Heart left ventricle (tissue), 16 donors: ENCODE measurements around the gene MYOZ3. TPM values are rescaled to one million over a fixed set of nuclear protein-coding genes. Genes with fewer than 3 reads are reported as not detected.
A peak's percentile ranks its signal among the peaks of the same experiment; 100 is the strongest.

Source experiments
- ATAC-seq, 4 donors: fragments of 200-7000 bp; cut with Tn5 transposase; one replicate each; pipeline ENCODE4 v1.9.1; 2020 to 2022; ENCODE audit warnings: moderate library complexity in 4 of 4, mild to moderate bottlenecking in 3 of 4, moderate number of reproducible peaks in 1 of 4
- DNase-seq, 5 donors: peaks; one replicate each; pipeline ENCODE4 v3.0.0-alpha.2; 2020
- H3K27ac ChIP-seq, 12 donors: fragments of 200-600 bp; sonication (generic) in 4 of 12; one replicate each; pipeline versions ENCODE4 v1.5.0 to v1.8.0; 2016 to 2022; ENCODE audit warnings: mild to moderate bottlenecking in 2 of 12
- H3K27me3 ChIP-seq, 9 donors: fragments of 200-600 bp; sonication (generic) in 2 of 9; one replicate each; pipeline versions ENCODE4 v1.5.1 to v1.8.0; 2016 to 2022; ENCODE audit warnings: mild to moderate bottlenecking in 3 of 9
- H3K36me3 ChIP-seq, 9 donors: fragments of 200-600 bp; sonication (generic) in 2 of 9; one replicate each; pipeline versions ENCODE4 v1.5.0 to v1.8.0; 2018 to 2022; ENCODE audit warnings: mild to moderate bottlenecking in 2 of 9
- H3K4me1 ChIP-seq, 12 donors: fragments of 200-600 bp; sonication (generic) in 4 of 12; one replicate each; pipeline versions ENCODE4 v1.5.0 to v1.8.0; 2016 to 2022; ENCODE audit warnings: mild to moderate bottlenecking in 3 of 12
- H3K4me3 ChIP-seq, 12 donors: fragments of 200-600 bp; sonication (generic) in 4 of 12; one replicate each; pipeline versions ENCODE4 v1.5.0 to v1.8.0; 2017 to 2022; ENCODE audit warnings: mild to moderate bottlenecking in 9 of 12, moderate library complexity in 4 of 12
- H3K9me3 ChIP-seq, 12 donors: fragments of 200-600 bp; sonication (generic) in 4 of 12; one replicate each; pipeline versions ENCODE4 v1.5.0 to v1.8.0; 2016 to 2022; ENCODE audit warnings: mild to moderate bottlenecking in 1 of 12
- CTCF ChIP-seq, 12 donors: fragments of 200-600 bp; sonication (generic) in 4 of 12; IDR thresholded peaks; one replicate each; pipeline versions ENCODE4 v1.5.0 to v1.8.0; 2018 to 2022; ENCODE audit warnings: antibody characterized with exemption in 12 of 12, mild to moderate bottlenecking in 5 of 12
- POLR2A ChIP-seq, 2 donors: fragments of 450-650 bp; IDR thresholded peaks; one replicate each; pipeline ENCODE4 v1.6.1; 2017; ENCODE audit warnings: antibody characterized with exemption in 2 of 2, mild to moderate bottlenecking in 2 of 2, moderate library complexity in 2 of 2
- WGBS, 4 donors: extraction: QIAGEN DNeasy Blood & Tissue Kit in 2 of 4; methylation state at CpG; one replicate each; pipeline versions ENCODE4 v1.1.5 to v1.1.7; 2013 to 2018; 5-methylcytosine and 5-hydroxymethylcytosine counted together
- intact Hi-C, 10 donors: fragments of 100-400 bp; cut with DNase I; formaldehyde crosslinking; loops; one replicate each; pipeline versions ENCODE4 v1.11.1 to v1.14.2; 2022
- polyA plus RNA-seq, 2 donors: library from polyadenylated mRNA; stranded (reverse); fragments of 200-250 nt; gene quantifications; one replicate each; pipeline ENCODE4 v1.2.3, GENCODE V29; 2013
- total RNA-seq, 9 donors: library from RNA; depleted of rRNA in 2 of 9; stranded (reverse); fragments of >200 nt in 2 of 9; fragmentation: NEBNext Ultra II Directional in 3 of 9; extraction: Animal tissue kit (Norgen Biotek cat#: 25700) in 3 of 9; gene quantifications; one replicate each; pipeline versions ENCODE4 v1.1.0 to v1.2.4, GENCODE V29; 2016 to 2023
- donor health status: ischemic (EF 13 %, LVEDD 7.1; RV severe dilation, severe dysfunction).
- donor health status: healthy with polysubstance abuse.
- donor health status: DM: no; HTN: yes; CAD: no.
- donor health status: DM: no; HTN: no; CAD: no.
- donor health status: ischemic (EF 25% LVEDD 6.9; RV normal size, moderate dysfunction).
- donor health status: ischemic (EF 25% LVEDD 5.7; RV mildly dilated, moderate dysfunction).
- donor health status: healthy.
- donor health status: DM: yes; HTN: yes; CAD: no.
- donor health status: ischemic (EF 35%, LVEDD 5.7; RV mildly dilated, moderate dysfunction).
- donor health status: nonischemic (EF 11% LVEDD 7.7; RV severe dilation, severe dysfunction).
- donor health status: DM: yes; HTN: yes; CAD: no.
- donor health status: PGD.
- donor health status: ischemic (EF 29% LVEDD 5.4; RV normal size, mild dysfunction).
- donor health status: nonischemic (EF 23%, LVEDD 6.1; RV moderate dilation, normal function).

Gene MYOZ3
- total and polyA plus RNA-seq, 11 donors: 1.2 to 10.2 (median 4.6) TPM

GRCh38 chr5:150640311-150641005 lies 20.6 kb upstream of the MYOZ3 start, which contains the start of gene SYNPO:
SYNPO (plus strand) TSS chr5:150640660; CDS start chr5:150648276, 7,616 bp downstream.
- DNase-seq (peak; percentile 75 to 88 (median 79)), ATAC-seq (peak; percentile 20 to 73 (median 62))
- Histone ChIP-seq H3K36me3 (peaks cover 0 to 10% (median 0%) of the 10 kb centered on the region in 9 donors), H3K4me3 (peak within 1 kb of the TSS; percentile 10 to 70 (median 51)), H3K27ac (peak within 1 kb of the TSS; percentile 75 to 100 (median 96)), H3K9me3 (no peaks in the 10 kb centered on the region), H3K4me1 (peaks cover 47 to 100% (median 90%) of the 10 kb centered on the region in 12 donors), H3K27me3 (no peaks in the 10 kb centered on the region)
- 10 to 21% (median 13%) methylated on average over 10 to 14 of the region's 14 CpGs for WGBS, 4 donors
- TF ChIP-seq CTCF (IDR thresholded peaks at IDR 0.05): peak in 5 of 12 donors; percentile 9 to 33 (median 13)
- no peak for TF ChIP-seq POLR2A (IDR thresholded peaks at IDR 0.05)
- intact Hi-C loops: loop anchor here in 2 of 10 donors (2.0 to 5.0 kb wide), 2 partner anchors 14 to 38 kb away; no protein-coding TSS in a partner anchor

GRCh38 chr5:150641006-150641570 lies 20.0 kb upstream of the MYOZ3 start:
- Histone ChIP-seq H3K4me3 (peak overlapping the region; percentile 10 to 70 (median 51)), H3K4me1 (peaks cover 43 to 100% (median 91%) of the 10 kb centered on the region in 12 donors), H3K9me3 (no peaks in the 10 kb centered on the region), H3K27me3 (no peaks in the 10 kb centered on the region), H3K27ac (peak overlapping the region; percentile 75 to 100 (median 96)), H3K36me3 (peaks cover 0 to 10% (median 0%) of the 10 kb centered on the region in 9 donors)
- intact Hi-C loops: loop anchor here in 2 of 10 donors (2.0 to 5.0 kb wide), 2 partner anchors 14 to 39 kb away; no protein-coding TSS in a partner anchor
- DNase-seq (peak; percentile 76 to 87 (median 83)), ATAC-seq (peak; percentile 28 to 77 (median 48))
- TF ChIP-seq POLR2A (IDR thresholded peaks at IDR 0.05) (no peak), CTCF (IDR thresholded peaks at IDR 0.05) (no peak)
- WGBS, 4 donors: 9 to 34% (median 20%) methylated on average over 9 of the region's 9 CpGs

GRCh38 chr5:150641824-150642566 lies 19.1 kb upstream of the MYOZ3 start:
- Histone ChIP-seq H3K36me3 (peaks cover 0 to 10% (median 0%) of the 10 kb centered on the region in 9 donors), H3K4me3 (peak overlapping the region in 11 of 12 donors; percentile 21 to 70 (median 52)), H3K27me3 (no peaks in the 10 kb centered on the region), H3K27ac (peak overlapping the region; percentile 75 to 100 (median 96)), H3K9me3 (no peaks in the 10 kb centered on the region), H3K4me1 (peaks cover 43 to 100% (median 91%) of the 10 kb centered on the region in 12 donors)
- DNase-seq: no peak
- TF ChIP-seq CTCF (IDR thresholded peaks at IDR 0.05) (no peak), POLR2A (IDR thresholded peaks at IDR 0.05) (no peak)
- 41 to 48% (median 42%) methylated on average over 4 to 5 of the region's 5 CpGs for WGBS, 4 donors
- intact Hi-C loops: loop anchor here in 3 of 10 donors (2.0 to 5.0 kb wide), 2 partner anchors 15 to 40 kb away; no protein-coding TSS in a partner anchor
- no peak for ATAC-seq
